ENCODE results near the gene MAST1.

The MAST1 gene

GRCh38 chr19:12791345-12792050 is 46.8 kb upstream of the MAST1 start, which contains the start of gene JUNB:
Gene JUNB (plus strand): TSS chr19:12791486. CDS start chr19:12791772, 286 bp downstream.
- DNase-seq (ENCODE audit: low read depth) = peak; percentile 95
- no peak for TF ChIP-seq CTCF (conservative IDR thresholded peaks at IDR 0.05; ENCODE audit: control insufficient read depth, insufficient read depth, low read depth, low read length)
- H3K4me3 ChIP-seq (ENCODE audit: control insufficient read depth, low read depth, low read length) = peak within 1 kb of the TSS; percentile 88

- TF ChIP-seq CTCF (conservative IDR thresholded peaks at IDR 0.05; ENCODE audit: control insufficient read depth, insufficient read depth, low read depth, low read length) = no peak
- DNase-seq (ENCODE audit: low read depth) = peak; percentile 54
- H3K4me3 ChIP-seq (ENCODE audit: control insufficient read depth, low read depth, low read length) = peak overlapping the region; percentile 88
These were observed 46.1 kb upstream of the MAST1 start for GRCh38 chr19:12792051-12792852.

- TF ChIP-seq CTCF (conservative IDR thresholded peaks at IDR 0.05; ENCODE audit: control insufficient read depth, insufficient read depth, low read depth, low read length) = no peak
- DNase-seq (ENCODE audit: low read depth) = no peak
- H3K4me3 ChIP-seq (ENCODE audit: control insufficient read depth, low read depth, low read length) = peak overlapping the region; percentile 88
These were observed 45.4 kb upstream of the MAST1 start for GRCh38 chr19:12792853-12793289.

GRCh38 chr19:12793290-12794195 is 44.8 kb upstream of the MAST1 start:
- no peak for TF ChIP-seq CTCF (conservative IDR thresholded peaks at IDR 0.05; ENCODE audit: control insufficient read depth, insufficient read depth, low read depth, low read length)
- peak overlapping the region; percentile 88 for H3K4me3 ChIP-seq (ENCODE audit: control insufficient read depth, low read depth, low read length)
- DNase-seq (ENCODE audit: low read depth) = peak; percentile 92

GRCh38 chr19:12794196-12794941 is 43.9 kb upstream of the MAST1 start:
- DNase-seq (ENCODE audit: low read depth) = peak; percentile 57
- H3K4me3 ChIP-seq (ENCODE audit: control insufficient read depth, low read depth, low read length) = no peak overlapping the region
- no peak for TF ChIP-seq CTCF (conservative IDR thresholded peaks at IDR 0.05; ENCODE audit: control insufficient read depth, insufficient read depth, low read depth, low read length)

Data from fibroblast of mammary gland (primary cell).